ENCODE data around the gene GLRX5.
A peak's percentile ranks its signal among the peaks of the same experiment; 100 is the strongest.

GLRX5 gene

DNA sequence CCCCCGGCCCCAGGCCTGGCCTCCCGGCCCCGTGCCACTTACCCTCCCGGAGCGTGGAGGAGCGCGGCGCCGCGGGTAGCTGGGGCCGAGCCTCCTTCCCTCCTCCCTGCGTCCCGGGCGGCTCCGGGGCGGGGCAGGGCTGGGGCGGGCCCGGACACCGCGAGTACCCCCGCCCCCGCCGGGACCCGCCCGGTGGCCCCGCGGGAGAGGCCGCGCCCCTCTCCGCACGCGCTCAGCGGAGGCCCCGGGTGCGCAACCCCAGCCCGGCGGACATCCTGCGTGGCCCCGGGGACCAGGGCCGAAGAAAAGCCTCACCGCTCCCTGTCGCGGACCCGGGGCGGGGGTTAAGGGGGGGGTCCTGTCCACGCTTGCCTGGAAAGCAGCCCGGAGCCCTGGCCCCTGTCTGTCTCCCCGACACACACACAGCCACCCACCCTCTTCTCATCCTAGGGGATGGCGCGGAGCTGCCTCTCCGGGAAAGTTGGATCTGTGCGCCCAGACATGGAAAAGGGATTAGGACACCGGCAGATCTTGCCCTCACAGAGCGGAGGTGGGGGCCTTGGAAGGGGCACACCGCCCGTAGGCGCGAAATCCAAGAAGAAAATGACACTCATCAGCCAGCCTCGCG lies 18.2 kb upstream of the GLRX5 start, which contains the start of gene SYNE3:
TSS of gene SYNE3 (minus strand) at position 97 of the 628 bp plus-strand sequence. CDS start 40,829 bp downstream, outside the sequence.
- peak within 1 kb of the TSS; percentile 66 for H3K4me3 ChIP-seq (ENCODE audit: low read depth, low read length)
- no peak for DNase-seq (ENCODE audit: low read depth)
- TF ChIP-seq, protein P1, sequence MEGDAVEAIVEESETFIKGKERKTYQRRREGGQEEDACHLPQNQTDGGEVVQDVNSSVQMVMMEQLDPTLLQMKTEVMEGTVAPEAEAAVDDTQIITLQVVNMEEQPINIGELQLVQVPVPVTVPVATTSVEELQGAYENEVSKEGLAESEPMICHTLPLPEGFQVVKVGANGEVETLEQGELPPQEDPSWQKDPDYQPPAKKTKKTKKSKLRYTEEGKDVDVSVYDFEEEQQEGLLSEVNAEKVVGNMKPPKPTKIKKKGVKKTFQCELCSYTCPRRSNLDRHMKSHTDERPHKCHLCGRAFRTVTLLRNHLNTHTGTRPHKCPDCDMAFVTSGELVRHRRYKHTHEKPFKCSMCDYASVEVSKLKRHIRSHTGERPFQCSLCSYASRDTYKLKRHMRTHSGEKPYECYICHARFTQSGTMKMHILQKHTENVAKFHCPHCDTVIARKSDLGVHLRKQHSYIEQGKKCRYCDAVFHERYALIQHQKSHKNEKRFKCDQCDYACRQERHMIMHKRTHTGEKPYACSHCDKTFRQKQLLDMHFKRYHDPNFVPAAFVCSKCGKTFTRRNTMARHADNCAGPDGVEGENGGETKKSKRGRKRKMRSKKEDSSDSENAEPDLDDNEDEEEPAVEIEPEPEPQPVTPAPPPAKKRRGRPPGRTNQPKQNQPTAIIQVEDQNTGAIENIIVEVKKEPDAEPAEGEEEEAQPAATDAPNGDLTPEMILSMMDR (IDR thresholded peaks at IDR 0.05; ENCODE audit: low read depth, low read length, missing control alignments): no peak

DNA sequence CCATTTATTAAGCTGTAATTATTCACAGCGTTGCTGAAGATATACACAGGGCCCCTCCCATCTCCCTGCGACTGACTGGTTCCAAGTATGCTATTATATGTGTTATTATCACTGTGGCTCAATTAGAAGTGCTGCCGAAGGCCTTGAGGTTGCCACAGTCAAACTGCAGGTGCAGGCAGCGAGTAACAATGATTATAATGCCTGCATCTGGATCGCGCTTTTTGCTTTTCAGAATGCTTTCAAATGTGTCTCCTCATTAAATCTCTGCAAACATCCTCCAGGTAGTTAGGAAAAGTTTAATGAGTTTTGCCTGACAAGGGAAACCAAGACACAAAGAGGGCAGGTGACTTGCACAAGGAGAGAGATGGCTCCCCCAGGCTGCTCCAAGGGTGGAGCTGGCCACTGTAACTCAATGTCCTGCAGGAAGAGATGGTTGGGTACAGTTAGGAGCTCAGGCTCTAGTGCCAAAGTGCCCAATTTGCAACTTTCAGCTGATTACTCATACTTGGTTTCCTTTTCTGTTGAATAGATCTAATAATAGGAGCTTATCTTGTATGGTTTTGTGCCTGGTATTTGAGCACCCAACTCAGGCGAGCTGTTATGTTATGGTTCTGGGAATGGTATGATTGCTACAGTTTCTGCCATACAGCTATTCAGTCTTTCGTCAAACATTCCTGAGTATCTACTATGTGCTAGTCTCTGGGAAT lies 16.7 kb upstream of the GLRX5 start:
- TF ChIP-seq, protein P1 (IDR thresholded peaks at IDR 0.05; ENCODE audit: low read depth, low read length, missing control alignments): no peak
- peak overlapping the region; percentile 66 for H3K4me3 ChIP-seq (ENCODE audit: low read depth, low read length)
- DNase-seq (ENCODE audit: low read depth): no peak

DNA sequence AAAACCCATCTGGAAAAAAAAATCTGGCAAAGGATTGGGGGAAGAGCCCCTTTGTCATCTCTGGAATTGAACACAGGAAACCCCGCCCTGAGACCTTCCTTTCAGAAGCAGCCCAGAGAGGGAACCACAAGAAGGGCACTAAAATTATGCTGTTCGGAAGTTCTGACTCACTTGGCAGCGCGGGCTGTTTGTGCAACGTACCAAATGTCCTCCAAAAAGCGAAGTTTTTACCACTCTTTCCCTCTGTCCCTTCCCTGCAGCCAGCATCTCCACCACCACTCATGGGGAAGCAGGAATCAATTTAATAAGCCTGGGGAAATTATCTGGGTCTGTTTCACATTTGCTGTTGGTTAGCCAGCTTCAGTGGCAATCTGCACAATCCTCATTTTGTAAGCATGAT lies 15.2 kb upstream of the GLRX5 start:
- no peak overlapping the region for H3K4me3 ChIP-seq (ENCODE audit: low read depth, low read length)
- DNase-seq (ENCODE audit: low read depth): no peak
- TF ChIP-seq, protein P1 (IDR thresholded peaks at IDR 0.05; ENCODE audit: low read depth, low read length, missing control alignments): no peak

DNA sequence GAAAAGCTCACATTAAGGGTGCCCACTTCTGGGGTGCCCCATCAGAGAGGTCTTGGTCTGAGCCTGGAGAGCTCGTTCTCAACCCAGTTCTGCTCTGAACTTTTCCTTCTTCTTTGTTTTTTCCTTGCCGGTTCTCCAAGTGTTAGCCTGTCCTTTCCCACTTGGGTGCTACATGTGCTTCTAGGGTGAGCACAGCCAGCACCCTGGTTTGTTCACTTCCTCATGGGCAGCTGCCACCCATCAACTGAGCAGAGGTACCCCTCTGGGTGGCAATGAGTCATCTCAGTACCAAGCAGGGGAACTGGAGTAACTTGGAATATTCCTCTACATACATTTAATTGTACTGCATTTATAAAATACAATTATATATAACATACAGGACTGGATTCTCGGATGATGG lies 14.5 kb upstream of the GLRX5 start:
- TF ChIP-seq, protein P1 (IDR thresholded peaks at IDR 0.05; ENCODE audit: low read depth, low read length, missing control alignments): no peak
- no peak for DNase-seq (ENCODE audit: low read depth)
- H3K4me3 ChIP-seq (ENCODE audit: low read depth, low read length): no peak overlapping the region

DNA sequence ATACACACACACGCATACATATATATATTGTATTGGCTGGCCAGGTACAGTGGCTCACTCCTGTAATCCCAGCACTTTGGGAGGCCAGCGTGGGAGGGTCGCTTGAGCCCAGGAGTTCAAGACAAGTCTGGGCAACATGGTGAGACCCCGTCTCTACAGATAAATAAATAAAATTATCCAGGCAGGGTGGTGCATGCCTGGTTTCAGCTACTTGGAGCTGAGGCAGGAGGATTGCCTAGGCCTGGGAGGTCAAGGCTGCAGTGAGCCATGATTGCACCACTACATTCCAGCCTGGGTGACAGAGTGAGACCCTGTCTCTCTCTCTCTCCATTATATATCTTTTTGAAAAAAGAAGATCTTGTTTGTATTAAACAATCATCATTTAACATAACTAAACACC lies 13.8 kb upstream of the GLRX5 start:
- DNase-seq (ENCODE audit: low read depth): no peak
- TF ChIP-seq, protein P1 (IDR thresholded peaks at IDR 0.05; ENCODE audit: low read depth, low read length, missing control alignments): no peak
- no peak overlapping the region for H3K4me3 ChIP-seq (ENCODE audit: low read depth, low read length)

DNA sequence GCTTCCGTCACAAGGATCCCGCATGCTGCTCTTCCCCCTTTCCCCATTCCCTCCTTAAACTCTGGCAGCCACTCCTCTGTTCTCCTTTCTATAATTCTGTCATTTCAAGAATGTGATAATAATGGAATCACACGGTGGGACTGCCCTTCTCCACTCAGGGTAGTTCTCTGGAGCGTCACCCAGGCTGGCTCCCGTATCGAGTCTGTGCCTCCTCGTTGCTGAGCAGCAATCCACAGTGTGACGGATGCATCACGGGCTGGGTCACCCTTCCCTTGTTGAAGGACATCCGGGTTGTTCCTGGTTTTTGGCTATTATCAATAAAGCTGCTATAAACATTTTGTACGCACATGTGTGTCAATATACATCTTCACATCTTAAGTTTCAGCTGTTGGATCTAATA lies 12.7 kb upstream of the GLRX5 start:
- no peak overlapping the region for H3K4me3 ChIP-seq (ENCODE audit: low read depth, low read length)
- TF ChIP-seq, protein P1 (IDR thresholded peaks at IDR 0.05; ENCODE audit: low read depth, low read length, missing control alignments): no peak
- no peak for DNase-seq (ENCODE audit: low read depth)
